HG03095 (cell line): Measurements from ENCODE around the gene ATP6V0C.
"Not testable (repeated sequence)": the region's sequence is repeated elsewhere in the genome, so short reads cannot be mapped to it uniquely, and the experiment has no call there.

Experiments
- ATAC-seq: cut with Tn5 transposase; IDR thresholded peaks from one replicate; pipeline ENCODE4 v1.9.1; 2021; ENCODE audit warnings: moderate library complexity; ENCODE audit not compliant: unreplicated experiment

ATP6V0C gene

DNA sequence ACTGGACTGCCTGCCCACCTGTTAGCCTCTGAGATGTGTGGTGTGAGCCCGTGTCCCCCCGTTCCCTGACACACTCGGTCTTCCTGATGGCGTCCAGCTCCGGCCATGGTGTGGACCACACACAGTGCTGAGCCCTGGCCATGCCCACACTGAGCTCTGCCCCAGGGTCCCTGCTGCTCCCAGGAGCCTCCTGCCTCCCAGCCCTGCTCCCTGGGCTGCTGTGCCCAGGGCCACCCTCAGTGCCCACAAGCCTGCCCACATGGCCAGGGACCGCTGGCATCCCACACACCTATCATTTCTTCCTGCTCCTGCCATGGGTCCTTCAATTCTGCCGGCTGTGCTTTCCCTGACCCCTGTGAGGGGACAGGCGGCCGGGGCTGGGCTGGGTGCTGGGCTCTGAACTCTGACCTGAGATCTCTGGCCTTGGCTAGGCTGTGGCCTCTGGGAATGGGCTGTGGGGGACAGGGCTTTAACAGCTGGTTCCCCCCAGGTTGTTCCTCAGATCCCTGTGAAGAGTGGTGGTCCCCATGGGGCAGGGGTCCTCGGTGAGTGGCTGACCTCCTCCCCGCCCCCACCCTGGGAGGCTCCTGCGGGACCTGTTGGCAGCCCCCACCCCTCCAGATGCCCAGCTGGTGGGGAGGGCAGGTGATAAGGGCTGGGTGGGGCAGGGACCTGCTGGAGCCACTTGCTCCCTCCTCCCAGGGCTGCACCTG is 13.5 kb downstream of the ATP6V0C start:
- ATAC-seq = no peak

DNA sequence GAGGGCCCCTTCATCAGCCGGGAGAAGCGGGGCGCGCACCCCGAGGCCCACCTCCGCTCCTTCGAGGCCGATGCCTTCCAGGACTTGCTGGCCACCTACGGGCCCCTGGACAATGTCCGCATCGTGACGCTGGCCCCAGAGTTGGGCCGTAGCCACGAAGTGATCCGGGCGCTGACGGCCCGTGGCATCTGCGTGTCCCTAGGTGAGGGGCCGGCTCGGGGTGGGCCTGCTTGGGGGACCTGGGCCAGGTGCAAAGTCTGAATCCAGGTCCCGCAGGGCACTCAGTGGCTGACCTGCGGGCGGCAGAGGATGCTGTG is 14.0 kb downstream of the ATP6V0C start:
- no peak for ATAC-seq

DNA sequence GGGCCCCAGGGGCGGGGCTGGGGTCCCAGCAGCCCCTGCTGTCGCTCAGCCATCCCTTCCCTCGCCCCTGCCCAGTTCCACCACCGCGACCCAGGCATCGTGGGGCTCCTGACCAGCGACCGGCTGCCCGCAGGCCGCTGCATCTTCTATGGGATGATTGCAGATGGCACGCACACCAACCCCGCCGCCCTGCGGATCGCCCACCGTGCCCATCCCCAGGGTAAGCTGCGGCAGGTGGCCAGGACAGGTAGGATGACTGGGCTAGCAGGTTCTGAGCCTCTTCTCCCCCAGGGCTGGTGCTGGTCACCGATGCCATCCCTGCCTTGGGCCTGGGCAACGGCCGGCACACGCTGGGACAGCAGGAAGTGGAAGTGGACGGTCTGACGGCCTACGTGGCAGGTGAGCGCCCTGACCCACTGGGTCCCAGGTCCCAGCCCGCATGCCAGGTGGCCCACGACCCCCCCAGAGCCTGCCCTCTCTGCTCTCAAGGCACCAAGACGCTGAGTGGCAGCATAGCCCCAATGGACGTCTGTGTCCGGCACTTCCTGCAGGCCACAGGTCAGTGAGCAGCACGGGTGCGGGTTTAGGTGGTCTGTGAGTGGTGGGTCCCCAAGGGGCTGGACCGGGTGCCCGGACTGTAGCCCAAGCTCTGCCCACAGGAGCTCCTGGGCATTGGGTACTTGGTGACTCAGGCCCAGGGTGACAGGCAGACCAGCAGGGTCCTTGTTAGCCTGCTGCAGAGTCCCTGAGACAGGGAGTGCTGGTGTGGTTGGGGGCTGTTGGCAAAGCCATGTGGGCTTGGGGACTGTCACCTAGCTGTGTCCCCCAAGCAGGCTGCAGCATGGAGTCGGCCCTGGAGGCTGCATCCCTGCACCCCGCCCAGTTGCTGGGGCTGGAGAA is 14.7 kb downstream of the ATP6V0C start:
- ATAC-seq = no peak

DNA sequence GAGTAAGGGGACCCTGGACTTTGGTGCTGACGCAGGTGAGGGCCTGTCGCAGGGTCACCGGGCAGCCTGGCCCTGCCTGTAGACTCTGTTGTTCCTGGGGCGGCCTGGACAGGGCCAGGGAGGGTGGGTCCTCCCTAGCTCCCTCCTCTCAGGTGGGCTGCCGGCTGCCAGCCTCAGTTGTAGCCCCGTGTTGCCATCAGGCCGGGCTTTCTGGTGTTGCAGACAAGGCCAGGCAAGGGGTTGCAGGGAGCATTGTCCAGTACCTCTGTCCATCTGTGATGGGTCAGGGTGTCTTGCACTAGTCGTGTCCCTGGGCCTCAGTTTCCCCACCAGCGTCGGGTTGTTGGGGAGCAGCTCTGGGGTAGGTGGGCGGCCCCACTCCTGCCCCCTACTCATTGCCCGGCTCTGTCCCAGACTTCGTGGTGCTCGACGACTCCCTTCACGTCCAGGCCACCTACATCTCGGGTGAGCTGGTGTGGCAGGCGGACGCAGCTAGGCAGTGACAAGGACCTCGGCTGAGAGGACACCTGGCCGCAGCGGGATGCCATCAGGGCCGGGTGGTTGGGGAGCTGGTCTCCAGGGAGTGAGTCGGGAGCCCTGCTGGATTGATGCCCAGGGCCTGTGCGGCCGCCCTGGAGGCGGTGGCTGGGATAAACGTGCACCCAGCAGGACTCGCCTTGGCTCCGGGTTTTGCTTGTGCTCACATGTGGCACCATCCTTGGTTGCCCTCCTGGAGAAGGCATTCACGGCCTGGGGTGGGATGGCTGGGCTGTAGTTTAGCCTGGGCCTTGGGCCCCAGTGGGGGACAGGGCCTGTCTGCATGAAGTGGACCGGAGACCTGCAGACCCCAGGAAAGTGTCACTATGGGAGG is 15.5 kb downstream of the ATP6V0C start:
- ATAC-seq = no peak

DNA sequence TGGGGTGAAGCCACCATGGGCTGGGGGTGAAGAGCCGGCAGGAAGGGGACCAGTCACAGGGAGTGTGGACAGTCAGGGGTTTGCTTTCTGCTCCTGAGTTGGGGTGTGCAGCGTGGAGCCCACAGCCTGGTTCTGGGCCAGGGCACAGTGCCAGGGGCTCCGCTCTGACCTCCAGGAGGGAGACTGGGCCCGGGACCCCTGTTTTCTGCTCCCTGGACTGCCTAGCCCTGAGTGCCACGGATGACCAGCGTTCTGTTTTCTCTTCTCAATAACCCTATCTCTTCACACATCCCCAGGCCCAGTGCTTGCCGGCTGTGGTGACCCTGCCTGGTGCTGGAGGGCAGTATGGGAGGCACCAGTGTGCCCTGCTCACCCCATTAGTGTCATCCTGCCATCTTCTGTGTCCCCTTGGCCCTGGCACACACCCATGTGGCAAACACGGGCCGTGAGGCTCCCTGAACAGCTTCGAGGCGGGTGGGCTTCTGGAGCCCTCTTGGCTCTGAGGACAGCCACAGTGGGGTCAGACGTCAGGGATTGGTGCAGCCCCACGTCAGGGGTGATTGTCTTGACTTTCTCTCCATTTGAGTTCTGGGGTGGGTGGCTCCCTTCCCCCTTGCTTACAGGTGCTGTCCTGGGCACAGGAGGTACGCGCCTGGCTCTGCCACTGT is 16.3 kb downstream of the ATP6V0C start:
- ATAC-seq = no peak

DNA sequence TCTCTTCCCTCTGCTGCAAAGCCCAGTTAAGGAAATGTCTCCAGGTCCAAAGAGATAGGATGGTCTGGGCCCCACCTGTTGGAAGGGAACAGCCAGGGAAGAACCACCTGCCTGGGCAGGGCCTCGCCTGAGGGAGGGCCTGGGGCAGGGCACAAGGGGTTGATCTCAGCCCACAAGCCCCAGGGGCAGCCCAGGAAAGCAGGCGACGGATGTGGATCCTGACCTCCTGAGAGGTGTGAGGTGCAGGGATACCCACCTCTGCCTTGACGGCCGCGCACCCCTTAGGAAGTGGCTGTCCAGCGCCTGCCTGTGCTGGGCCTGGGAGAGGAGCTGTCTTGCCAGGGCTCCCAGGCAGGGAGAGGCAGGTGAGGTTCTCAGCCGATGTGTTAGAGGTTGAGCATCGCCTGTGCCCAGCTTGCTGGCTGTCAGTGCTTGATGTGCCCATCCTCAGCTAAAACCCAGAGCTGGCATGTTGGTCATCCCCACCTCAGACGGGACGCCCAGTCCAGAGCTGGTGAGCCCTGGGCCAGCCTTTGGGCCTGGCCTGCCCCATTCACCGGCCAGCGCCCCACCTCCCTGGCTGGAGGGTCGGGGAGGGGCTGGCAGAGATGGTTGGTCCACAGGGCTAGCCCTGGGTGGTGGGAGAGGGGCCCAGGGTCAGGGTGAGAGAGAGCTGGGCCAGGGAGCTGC is 17.0 kb downstream of the ATP6V0C start:
- ATAC-seq = no peak

DNA sequence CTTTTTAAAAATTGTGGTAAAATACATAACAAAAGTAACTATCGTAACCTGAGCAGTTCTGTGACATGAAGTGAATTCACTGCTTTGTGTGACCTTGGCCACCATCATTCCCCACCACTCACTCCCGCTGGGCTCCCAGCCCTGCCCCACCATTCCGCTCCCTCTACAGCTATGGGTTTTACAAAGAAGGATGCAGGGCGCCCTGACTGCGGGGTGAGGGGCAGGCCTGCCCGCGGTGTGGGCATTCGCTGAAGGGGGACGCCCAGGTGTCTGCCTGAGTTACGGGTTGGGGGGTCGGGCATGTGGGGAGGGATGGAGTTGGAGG is 17.6 kb downstream of the ATP6V0C start, which contains the start of gene CEMP1:
CEMP1 (minus strand) TSS at position 38 of the 325 bp plus-strand sequence. CDS start 335 bp downstream, outside the sequence.
- no peak for ATAC-seq

DNA sequence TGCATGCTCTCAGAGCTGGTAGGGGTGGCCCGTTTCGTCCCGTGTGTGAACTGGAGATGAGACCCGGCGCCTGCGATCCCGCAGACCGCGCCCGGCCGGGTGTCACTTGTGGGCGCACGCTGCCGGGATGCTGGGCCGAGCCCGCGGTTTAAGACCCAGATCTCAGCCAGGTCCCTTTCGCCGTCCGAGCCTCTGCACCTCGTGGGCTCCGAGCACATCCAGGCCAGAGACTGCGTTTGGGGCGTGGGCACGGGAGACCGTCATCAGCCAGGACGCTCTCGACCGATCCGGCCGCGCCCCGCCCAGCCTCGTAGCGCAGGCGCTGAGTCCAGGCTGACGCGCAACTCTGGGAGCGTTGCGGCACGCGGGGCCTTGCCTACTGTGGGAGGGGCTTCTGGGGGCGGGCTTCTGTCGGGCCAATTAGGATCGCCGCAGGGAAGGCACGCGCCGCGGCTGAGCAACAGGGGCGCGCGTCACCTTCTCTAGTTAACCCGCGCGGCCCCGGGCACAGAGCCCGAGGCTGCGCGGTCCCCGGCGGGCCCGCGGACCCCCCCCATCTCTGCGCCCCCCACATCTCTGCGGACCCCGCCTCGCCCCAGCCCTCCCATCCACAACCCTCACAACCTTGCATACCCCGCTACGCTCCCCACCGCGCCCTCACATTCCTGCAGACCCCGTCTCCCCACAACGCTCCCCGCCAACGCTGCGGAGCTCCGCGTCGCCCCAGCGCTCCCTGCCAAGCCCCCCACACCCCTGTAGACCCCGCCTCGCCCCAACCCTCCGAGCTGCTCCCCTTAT is 18.1 kb downstream of the ATP6V0C start:
- ATAC-seq = peak; percentile 66

DNA sequence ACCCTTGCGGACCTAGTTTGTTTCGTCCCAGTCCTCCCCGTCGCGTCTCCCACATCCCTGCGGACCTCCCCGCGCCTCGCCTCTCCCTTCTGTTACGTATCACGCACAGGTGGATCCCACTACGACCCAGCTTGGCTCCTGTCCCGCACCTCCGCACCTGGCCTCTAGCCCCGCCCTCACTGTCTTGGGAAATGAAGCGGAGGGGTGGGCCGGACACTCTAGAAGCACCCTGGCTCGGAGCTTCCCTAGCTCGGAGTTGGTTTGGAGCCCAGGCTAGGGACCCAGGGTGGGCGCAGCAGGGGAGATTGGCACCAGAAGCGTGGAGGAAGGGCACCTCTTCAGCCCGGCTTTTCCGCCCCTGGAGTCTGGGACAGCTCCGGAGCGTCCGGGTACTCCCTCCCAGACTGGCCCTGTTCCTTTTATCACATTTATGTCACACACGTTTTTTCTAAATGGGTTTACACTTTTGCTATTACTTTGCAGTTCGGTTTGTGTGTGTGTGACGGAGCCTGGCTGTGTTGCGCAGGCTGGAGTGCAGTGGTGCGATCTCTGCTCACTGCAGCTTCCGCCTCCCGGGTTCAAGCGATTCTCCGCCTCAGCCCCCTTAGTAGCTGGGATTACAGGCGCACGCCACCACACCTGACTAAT is 18.9 kb downstream of the ATP6V0C start:
- no peak for ATAC-seq

DNA sequence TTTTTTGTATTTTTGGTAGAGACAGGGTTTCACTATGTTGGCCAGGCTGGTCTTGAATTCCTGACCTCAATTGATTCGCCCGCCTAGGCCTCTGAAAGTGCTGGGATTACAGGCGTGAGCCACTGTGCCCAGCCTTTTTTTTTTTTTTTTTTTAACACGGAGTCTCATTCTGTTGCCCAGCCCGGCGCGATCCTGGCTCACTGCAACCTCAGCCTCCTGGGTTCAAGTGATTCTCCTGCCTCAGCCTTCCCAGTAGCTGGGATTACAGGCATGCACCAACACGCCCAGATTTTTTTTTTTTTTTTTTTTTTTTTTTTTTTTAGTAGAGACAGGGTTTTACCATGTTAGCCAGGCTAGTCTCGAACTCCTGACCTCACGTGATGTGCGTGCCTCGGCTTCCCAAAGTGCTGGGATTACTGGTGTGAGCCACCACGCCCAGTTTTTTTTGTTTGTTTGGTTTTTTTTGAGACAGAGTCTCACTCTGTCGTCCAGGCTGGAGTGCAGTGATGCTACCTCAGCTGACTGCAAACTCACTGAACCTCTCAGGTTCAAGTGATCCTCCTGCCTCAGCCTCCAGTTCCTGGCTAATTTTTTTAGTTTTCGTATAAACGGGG is 19.5 kb downstream of the ATP6V0C start:
- not testable (repeated sequence) for ATAC-seq

DNA sequence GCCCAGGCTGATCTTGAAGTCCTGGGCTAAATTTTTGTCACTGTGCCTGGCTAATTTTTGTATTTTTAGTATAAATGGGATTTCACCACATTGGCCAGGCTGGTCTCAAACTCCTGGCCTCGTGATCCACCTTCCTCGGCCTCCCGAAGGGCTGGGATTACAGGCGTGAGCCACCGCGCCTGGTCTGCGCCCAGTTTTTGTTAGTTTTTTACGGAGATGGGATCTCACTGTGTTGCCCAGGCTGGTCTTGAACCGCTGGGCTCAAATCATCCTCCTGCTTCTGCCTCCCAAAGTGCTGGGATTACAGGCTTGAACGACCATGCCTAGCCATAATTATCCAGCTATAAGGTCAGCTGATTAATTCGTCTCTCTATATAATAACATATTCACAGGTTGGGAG is 20.2 kb downstream of the ATP6V0C start:
- ATAC-seq = no peak

DNA sequence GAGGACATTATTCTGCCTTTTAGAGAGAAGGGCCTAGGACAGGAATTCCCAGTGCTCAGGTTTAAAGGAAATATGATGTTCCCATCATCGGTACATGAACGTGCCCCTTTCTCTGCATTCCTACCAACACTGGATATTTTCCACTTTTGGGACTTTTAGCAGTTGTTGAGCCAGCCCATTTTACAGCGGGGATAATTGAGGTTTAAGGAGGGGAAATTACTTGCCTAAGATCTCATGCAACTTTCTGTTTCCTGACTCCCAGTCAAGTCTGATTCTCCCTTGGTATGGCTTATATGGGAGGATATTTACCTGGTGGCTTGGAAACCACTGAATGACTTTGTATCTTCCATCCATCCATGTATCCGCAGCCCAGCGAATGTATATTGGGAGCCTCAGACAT is 20.6 kb downstream of the ATP6V0C start:
- not testable (repeated sequence) for ATAC-seq

DNA sequence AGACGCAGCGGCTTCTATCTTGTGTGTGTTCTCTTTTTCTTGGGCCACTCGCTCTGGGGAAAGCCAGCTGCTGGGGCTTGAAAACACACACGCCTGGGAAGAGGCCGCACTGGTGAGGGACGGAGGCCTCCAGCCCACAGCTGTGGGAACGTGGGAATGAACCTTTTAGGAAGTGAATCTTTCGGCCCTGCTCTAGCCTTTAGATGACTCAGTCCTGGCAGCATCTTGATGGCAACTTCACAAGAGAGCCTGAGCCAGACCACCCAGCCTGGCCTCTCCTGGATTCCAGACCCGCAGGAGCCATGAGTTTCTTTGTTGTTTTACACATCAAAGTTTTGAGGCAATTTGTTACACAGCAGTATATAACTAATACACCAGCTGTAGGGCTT is 21.9 kb downstream of the ATP6V0C start:
- no peak for ATAC-seq

DNA sequence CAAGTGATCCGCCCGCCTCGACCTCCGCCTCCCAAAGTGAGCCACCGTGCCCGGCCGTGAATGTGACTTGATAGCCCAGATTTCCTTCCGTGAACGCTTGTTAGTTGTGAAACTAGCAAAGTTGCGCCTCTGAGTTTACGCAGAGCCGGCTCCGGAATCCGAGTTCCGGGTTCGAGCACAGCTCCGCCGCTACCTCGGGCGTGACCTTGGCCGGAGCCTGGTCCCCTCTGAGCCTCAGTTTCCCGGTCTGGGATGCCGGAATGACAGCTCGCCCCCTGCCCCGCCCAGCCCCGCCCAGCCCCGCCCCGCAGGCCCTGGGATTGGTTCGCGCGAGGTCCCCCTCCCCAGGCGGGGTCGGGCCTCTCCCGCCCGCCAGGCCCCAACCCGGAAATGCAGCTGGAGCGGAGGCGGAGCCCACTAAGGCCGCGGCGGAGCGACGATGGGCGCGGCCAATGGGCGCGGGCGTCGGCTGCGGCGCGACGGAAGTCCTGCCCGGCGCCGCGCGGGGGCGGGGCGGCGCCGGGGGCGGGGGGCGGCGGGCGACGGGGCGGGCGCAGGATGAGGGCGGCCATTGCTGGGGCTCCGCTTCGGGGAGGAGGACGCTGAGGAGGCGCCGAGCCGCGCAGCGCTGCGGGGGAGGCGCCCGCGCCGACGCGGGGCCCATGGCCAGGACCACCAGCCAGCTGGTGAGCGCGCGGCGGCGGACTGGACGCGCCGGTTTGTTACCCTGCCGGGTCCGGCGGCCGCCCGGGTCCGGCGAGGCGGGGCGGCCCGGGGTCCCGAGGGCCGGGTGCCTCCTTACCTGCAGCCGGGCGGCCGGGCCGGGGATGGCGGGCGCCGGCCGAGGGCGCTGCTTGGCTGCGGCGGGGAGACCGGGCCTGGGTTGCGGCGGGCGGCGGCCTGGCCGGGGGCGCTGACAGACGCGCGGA is 24.0 kb downstream of the ATP6V0C start, which contains the start of gene PDPK1:
PDPK1 (plus strand) TSS at position 571 of the 929 bp plus-strand sequence; CDS start at position 663, 92 bp downstream.
- ATAC-seq = peak; percentile 68

DNA sequence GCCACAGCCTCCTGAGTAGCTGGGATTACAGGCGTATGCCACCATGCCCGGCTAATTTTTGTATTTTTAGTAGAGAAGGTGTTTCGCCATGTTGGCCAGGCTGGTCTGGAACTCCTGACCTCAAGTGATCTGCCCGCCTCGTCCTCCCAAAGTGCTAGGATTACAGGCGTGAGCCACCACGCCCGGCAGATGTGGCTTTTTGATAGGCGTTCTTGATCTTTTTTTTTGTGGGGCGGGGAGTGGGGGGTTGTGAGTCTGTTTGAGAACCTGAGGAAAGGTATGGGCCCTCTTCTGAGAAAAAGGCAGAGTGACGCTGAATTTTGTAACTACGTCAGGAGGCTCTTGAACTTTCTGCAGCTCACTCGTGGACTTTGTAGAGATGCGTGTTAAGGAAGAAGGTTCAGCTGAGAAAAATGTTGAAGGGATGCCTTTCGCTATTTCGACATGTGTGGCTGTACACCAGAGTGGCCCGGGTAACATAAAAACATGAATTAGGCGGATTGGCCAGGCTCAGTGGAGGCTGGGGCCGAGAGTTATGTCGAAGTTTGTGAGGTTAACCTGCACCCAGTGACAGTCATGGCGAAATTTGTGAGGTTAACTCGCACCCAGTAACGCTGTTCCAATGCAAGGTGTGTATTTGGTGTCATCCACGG is 25.6 kb downstream of the ATP6V0C start:
- ATAC-seq = not testable (repeated sequence)

DNA sequence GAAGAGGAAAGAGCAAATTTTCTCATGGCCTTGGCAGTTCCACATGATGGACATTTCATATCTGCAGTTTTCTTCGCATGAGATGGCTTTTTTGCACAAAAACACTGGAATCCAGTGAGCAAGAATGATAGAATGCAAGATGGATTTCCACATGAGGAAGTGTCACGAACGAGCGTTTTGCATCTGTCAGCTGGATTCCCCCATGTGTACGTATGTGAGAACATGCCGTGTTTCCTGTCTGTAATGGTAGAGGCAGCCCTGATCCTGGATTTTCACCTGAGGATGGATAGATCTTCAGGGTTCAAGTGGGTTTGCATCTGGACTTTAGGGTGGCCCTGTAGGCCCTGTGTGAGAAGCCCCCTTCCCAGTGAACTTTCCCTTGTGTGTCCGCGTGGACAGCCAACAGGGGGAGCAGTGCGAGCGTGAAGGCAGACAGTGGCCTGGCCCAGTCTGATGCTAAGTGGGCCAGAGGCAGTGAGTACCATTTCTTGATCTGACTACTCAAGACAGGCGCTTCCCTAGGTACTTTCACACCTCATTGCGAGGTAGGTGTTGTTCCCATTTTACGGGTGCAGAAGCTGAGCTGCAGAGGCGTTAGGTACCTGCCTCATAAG is 26.2 kb downstream of the ATP6V0C start:
- not testable (repeated sequence) for ATAC-seq
